K562 (cell line): Measurements from ENCODE around the gene SMG9. TPM values are rescaled to one million over a fixed set of nuclear protein-coding genes. Genes with fewer than 3 reads are reported as not detected.

Source experiments
- BACH1 ChIP-seq: fragments of 200-800 bp; sonication (Bioruptor generic); IDR thresholded peaks from 2 replicates; pipeline ENCODE4 v1.6.1; 2016; ENCODE audit warnings: missing genetic modification characterization, missing compliant biosample characterization
- COPS2 ChIP-seq: fragments of 450-650 bp; conservative IDR thresholded peaks from 2 replicates; pipeline ENCODE4 v1.6.1; 2016; ENCODE audit warnings: mild to moderate bottlenecking, moderate library complexity
- CSDE1 ChIP-seq, 2 experiments: fragments of 450-650 bp; IDR thresholded peaks; 2 replicates each; pipeline ENCODE4 v1.6.1; 2016; ENCODE audit warnings: mild to moderate bottlenecking in 1 of 2
- FOXK1 ChIP-seq: sonication (generic); formaldehyde crosslinking; IDR thresholded peaks from 2 replicates; pipeline ENCODE4 v1.8.0; 2022; ENCODE audit warnings: missing genetic modification reagents, mild to moderate bottlenecking, borderline replicate concordance
- HLTF ChIP-seq: fragments of 450-650 bp; IDR thresholded peaks from 2 replicates; pipeline ENCODE4 v1.6.1; 2016
- MAZ ChIP-seq, 2 experiments: fragments of 450-650 bp in 1 of 2; sonication (generic) in 1 of 2; formaldehyde crosslinking; IDR thresholded peaks in 1 of 2; conservative IDR thresholded peaks in 1 of 2; 2 replicates each; pipeline versions ENCODE4 v1.4.0 to v1.5.0; 2020; ENCODE audit warnings: mild to moderate bottlenecking in 1 of 2, missing genetic modification reagents in 1 of 2
- PCBP1 ChIP-seq: fragments of 200-400 bp; formaldehyde crosslinking; IDR thresholded peaks from 2 replicates; pipeline ENCODE4 v1.6.1; 2018; ENCODE audit warnings: mild to moderate bottlenecking, low read depth, low read length; ENCODE audit not compliant: poor library complexity, severe bottlenecking
- PHF21A ChIP-seq: fragments of 450-650 bp; IDR thresholded peaks from 2 replicates; pipeline ENCODE4 v1.6.1; 2017; ENCODE audit warnings: low read depth, borderline replicate concordance
- SMARCA4 ChIP-seq: fragments of 450-650 bp; IDR thresholded peaks from 2 replicates; pipeline ENCODE4 v1.6.1; 2016
- ZNF197 ChIP-seq: fragments of 200-800 bp; sonication (Bioruptor generic); IDR thresholded peaks from 2 replicates; pipeline ENCODE4 v1.6.1; 2016; ENCODE audit warnings: low read depth, missing genetic modification characterization, missing compliant biosample characterization
- ZNF3 ChIP-seq: fragments of 250-450 bp; sonication (Bioruptor Pico); IDR thresholded peaks from 2 replicates; pipeline ENCODE4 v1.5.0; 2021; ENCODE audit warnings: mild to moderate bottlenecking, moderate library complexity
- ZNF584 ChIP-seq: fragments of 200-800 bp; sonication (Bioruptor generic); IDR thresholded peaks from 2 replicates; pipeline ENCODE4 v1.6.1; 2016; ENCODE audit warnings: low read depth, mild to moderate bottlenecking, missing genetic modification characterization, missing compliant biosample characterization
- ZSCAN32 ChIP-seq: fragments of 450-650 bp; formaldehyde crosslinking; IDR thresholded peaks from 2 replicates; pipeline ENCODE4 v1.4.0; 2020; ENCODE audit warnings: mild to moderate bottlenecking, moderate library complexity
- polyA plus RNA-seq, 8 experiments: library from polyadenylated mRNA; depleted of rRNA in 4 of 8; stranded (reverse) in 5 of 8; unstranded in 3 of 8; fragments of >200 nt; fragmentation: Nextera tagmentation in 2 of 8; fragmentation: Illumina TruSeq in 1 of 8; extraction: Ambion mirVana in 2 of 8; extraction: Trizol in 1 of 8; gene quantifications; 2 replicates each; pipeline versions ENCODE4 v1.2.1 to v1.2.3, GENCODE V29; 2011 to 2014; ENCODE audit warnings: inconsistent platforms in 1 of 8, missing spikeins in 1 of 8
- total RNA-seq, 7 experiments: library from RNA; depleted of rRNA in 6 of 7; stranded (reverse); fragments of >200 nt in 6 of 7; fragmentation: Illumina TruSeq in 2 of 7; extraction: Trizol in 2 of 7; gene quantifications; 2 replicates each; pipeline versions ENCODE4 v1.2.1 to v1.2.3, GENCODE V29; 2011 to 2021; ENCODE audit warnings: low replicate concordance in 1 of 7
- TF ChIP-seq, protein P1 (sequence below): sonication (generic); formaldehyde crosslinking; IDR thresholded peaks from 2 replicates; pipeline ENCODE4 v1.8.1; 2023; ENCODE audit warnings: mild to moderate bottlenecking, missing genetic modification reagents, moderate library complexity
- TF ChIP-seq, protein P2 (sequence below): sonication (generic); formaldehyde crosslinking; IDR thresholded peaks from 2 replicates; pipeline ENCODE4 v1.8.0; 2022; ENCODE audit warnings: missing genetic modification reagents, mild to moderate bottlenecking, borderline replicate concordance
- TF ChIP-seq, protein P3 (sequence below): fragments of 450-650 bp; conservative IDR thresholded peaks from 2 replicates; pipeline ENCODE4 v1.6.1; 2016; ENCODE audit warnings: missing genetic modification characterization, low read depth, mild to moderate bottlenecking, control low read depth, missing compliant biosample characterization
- TF ChIP-seq, protein P4 (sequence below): sonication (generic); formaldehyde crosslinking; IDR thresholded peaks from 2 replicates; pipeline ENCODE4 v1.8.0; 2022; ENCODE audit warnings: missing genetic modification reagents, mild to moderate bottlenecking, moderate library complexity, borderline replicate concordance
- TF ChIP-seq, protein P5 (sequence below): fragments of 200-400 bp; formaldehyde crosslinking; IDR thresholded peaks from 2 replicates; pipeline ENCODE4 v1.6.1; 2017; ENCODE audit warnings: mild to moderate bottlenecking, low read depth, low read length, moderate library complexity
- TF ChIP-seq, protein P6 (sequence below): sonication (generic); formaldehyde crosslinking; IDR thresholded peaks from 2 replicates; pipeline ENCODE4 v1.8.0; 2022; ENCODE audit warnings: mild to moderate bottlenecking, low read depth, missing genetic modification reagents

SMG9 gene
- total and polyA plus RNA-seq, 9 of the 15 experiments (the other 6 are each of a cell fraction or from before 2014, with no cell fraction given) = 1.7 to 79.7 (median 40.2) TPM

DNA sequence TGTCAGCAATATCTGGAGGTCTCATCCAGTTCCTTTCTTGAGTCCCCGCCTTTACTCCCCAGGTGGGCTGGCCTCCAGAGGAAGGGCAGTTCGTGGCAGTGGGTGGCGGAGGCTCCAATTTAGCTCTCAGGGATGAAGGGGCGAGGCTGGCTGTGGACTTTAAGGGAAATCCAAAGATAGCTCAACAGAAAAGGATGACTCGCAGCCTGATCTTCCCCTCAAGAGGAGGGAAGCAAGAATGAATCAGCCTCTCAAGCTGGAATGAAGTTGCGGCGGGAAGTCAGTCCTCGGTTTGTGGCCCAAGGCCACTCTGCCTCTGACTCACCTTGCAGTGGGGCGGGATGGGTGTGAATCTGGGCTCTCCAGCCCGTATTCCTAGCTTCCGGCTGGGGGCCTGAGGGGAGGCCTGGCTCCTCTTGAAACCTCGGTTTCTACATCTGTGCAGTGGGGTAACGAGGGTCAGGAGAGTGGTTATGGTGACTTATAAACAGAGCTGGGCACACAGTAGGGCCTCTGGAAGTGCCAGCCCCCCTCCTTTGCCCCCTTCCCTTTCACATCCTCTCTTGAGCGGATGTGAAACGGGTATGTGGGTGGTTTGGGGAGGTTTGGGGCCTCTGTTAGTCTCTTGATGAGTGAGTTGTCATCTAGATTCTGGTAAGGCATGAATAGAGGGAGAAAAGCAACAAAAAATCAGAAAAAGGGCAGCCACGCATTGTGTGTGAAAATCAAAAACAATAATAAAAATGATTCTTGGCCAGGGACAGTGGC, 10.5 kb upstream of the SMG9 start (continued):
- TF ChIP-seq, protein P1, sequence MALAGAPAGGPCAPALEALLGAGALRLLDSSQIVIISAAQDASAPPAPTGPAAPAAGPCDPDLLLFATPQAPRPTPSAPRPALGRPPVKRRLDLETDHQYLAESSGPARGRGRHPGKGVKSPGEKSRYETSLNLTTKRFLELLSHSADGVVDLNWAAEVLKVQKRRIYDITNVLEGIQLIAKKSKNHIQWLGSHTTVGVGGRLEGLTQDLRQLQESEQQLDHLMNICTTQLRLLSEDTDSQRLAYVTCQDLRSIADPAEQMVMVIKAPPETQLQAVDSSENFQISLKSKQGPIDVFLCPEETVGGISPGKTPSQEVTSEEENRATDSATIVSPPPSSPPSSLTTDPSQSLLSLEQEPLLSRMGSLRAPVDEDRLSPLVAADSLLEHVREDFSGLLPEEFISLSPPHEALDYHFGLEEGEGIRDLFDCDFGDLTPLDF (CRISPR knock-in tag) = no peak
- TF ChIP-seq, protein P2, sequence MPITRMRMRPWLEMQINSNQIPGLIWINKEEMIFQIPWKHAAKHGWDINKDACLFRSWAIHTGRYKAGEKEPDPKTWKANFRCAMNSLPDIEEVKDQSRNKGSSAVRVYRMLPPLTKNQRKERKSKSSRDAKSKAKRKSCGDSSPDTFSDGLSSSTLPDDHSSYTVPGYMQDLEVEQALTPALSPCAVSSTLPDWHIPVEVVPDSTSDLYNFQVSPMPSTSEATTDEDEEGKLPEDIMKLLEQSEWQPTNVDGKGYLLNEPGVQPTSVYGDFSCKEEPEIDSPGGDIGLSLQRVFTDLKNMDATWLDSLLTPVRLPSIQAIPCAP (CRISPR knock-in tag) = no peak
- TF ChIP-seq ZNF3 (CRISPR knock-in tag) (no peak), BACH1 (no peak), COPS2 (no peak), HLTF (no peak), ZNF197 (CRISPR knock-in tag) (no peak), ZNF584 (no peak), ZSCAN32 (no peak), SMARCA4 (peak; percentile 58), PCBP1 (no peak), PHF21A (peak; percentile 85; the same call in 1 of the 2 replicates), FOXK1 (CRISPR knock-in tag) (no peak), MAZ (CRISPR knock-in tag; conservative IDR thresholded peaks at IDR 0.05 in 1 of 2, IDR thresholded peaks at IDR 0.05 in 1 of 2) (peak; percentile 15 to 32; a peak in 2 of 4 replicates), CSDE1 (IDR thresholded peaks at IDR 0.05) (no peak)
- TF ChIP-seq, protein P3, sequence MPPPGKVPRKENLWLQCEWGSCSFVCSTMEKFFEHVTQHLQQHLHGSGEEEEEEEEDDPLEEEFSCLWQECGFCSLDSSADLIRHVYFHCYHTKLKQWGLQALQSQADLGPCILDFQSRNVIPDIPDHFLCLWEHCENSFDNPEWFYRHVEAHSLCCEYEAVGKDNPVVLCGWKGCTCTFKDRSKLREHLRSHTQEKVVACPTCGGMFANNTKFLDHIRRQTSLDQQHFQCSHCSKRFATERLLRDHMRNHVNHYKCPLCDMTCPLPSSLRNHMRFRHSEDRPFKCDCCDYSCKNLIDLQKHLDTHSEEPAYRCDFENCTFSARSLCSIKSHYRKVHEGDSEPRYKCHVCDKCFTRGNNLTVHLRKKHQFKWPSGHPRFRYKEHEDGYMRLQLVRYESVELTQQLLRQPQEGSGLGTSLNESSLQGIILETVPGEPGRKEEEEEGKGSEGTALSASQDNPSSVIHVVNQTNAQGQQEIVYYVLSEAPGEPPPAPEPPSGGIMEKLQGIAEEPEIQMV = no peak
- TF ChIP-seq, protein P4, sequence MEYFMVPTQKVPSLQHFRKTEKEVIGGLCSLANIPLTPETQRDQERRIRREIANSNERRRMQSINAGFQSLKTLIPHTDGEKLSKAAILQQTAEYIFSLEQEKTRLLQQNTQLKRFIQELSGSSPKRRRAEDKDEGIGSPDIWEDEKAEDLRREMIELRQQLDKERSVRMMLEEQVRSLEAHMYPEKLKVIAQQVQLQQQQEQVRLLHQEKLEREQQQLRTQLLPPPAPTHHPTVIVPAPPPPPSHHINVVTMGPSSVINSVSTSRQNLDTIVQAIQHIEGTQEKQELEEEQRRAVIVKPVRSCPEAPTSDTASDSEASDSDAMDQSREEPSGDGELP (CRISPR knock-in tag) = 0 out of 2 replicates have a peak, but pooled peaks have one; percentile 14
- TF ChIP-seq, protein P5, sequence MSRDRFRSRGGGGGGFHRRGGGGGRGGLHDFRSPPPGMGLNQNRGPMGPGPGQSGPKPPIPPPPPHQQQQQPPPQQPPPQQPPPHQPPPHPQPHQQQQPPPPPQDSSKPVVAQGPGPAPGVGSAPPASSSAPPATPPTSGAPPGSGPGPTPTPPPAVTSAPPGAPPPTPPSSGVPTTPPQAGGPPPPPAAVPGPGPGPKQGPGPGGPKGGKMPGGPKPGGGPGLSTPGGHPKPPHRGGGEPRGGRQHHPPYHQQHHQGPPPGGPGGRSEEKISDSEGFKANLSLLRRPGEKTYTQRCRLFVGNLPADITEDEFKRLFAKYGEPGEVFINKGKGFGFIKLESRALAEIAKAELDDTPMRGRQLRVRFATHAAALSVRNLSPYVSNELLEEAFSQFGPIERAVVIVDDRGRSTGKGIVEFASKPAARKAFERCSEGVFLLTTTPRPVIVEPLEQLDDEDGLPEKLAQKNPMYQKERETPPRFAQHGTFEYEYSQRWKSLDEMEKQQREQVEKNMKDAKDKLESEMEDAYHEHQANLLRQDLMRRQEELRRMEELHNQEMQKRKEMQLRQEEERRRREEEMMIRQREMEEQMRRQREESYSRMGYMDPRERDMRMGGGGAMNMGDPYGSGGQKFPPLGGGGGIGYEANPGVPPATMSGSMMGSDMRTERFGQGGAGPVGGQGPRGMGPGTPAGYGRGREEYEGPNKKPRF = no peak
- TF ChIP-seq, protein P6, sequence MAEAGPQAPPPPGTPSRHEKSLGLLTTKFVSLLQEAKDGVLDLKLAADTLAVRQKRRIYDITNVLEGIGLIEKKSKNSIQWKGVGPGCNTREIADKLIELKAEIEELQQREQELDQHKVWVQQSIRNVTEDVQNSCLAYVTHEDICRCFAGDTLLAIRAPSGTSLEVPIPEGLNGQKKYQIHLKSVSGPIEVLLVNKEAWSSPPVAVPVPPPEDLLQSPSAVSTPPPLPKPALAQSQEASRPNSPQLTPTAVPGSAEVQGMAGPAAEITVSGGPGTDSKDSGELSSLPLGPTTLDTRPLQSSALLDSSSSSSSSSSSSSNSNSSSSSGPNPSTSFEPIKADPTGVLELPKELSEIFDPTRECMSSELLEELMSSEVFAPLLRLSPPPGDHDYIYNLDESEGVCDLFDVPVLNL (CRISPR knock-in tag) = no peak
